Suprapubic skin (tissue), 4 donors: ENCODE data around the gene SYT12.

ENCODE experiments used
- CTCF ChIP-seq, 2 donors: fragments of 200-600 bp in 1 of 2; fragments of 450-650 bp in 1 of 2; sonication (generic) in 1 of 2; IDR thresholded peaks; one replicate each; pipeline ENCODE4 v1.5.1; 2016 to 2019; ENCODE audit warnings: antibody characterized with exemption in 2 of 2, mild to moderate bottlenecking in 1 of 2, moderate library complexity in 1 of 2
- POLR2A ChIP-seq, 2 donors: fragments of 450-650 bp; IDR thresholded peaks; one replicate each; pipeline ENCODE4 v1.6.1; 2017; ENCODE audit warnings: antibody characterized with exemption in 2 of 2, mild to moderate bottlenecking in 2 of 2, moderate library complexity in 2 of 2
- POLR2AphosphoS5 ChIP-seq, 3 donors: sonication (generic); formaldehyde crosslinking; IDR thresholded peaks; one replicate each; pipeline ENCODE4 v1.6.1; 2017; ENCODE audit warnings: antibody characterized with exemption in 3 of 3

- TF ChIP-seq CTCF (IDR thresholded peaks at IDR 0.05) (no peak), POLR2AphosphoS5 (IDR thresholded peaks at IDR 0.05) (no peak), POLR2A (IDR thresholded peaks at IDR 0.05) (no peak)
Observed at GRCh38 chr11:67002297-67002913, 20.5 kb upstream of the SYT12 start.
